H9 (cell line): ENCODE data around the gene CDC25A. TPM values are rescaled to one million over a fixed set of nuclear protein-coding genes. Genes with fewer than 3 reads are reported as not detected.
A peak's percentile ranks its signal among the peaks of the same experiment; 100 is the strongest.

Experiments used
- DNase-seq: peaks from one replicate; pipeline ENCODE4 v3.0.0-alpha.2; 2017
- H2AFZ ChIP-seq: one replicate; pipeline ENCODE4 v1.6.1; 2013; ENCODE audit warnings: mild to moderate bottlenecking, low read length, control low read depth, moderate library complexity
- H2AK5ac ChIP-seq: 2 replicates; pipeline ENCODE4 v1.6.1; 2013; ENCODE audit warnings: low read length, control low read depth, mixed read lengths; ENCODE audit not compliant: insufficient read length
- H2BK120ac ChIP-seq: one replicate; pipeline ENCODE4 v1.6.1; 2013; ENCODE audit warnings: low read depth, mild to moderate bottlenecking, low read length, control low read depth, inconsistent platforms; ENCODE audit not compliant: poor library complexity, severe bottlenecking
- H2BK12ac ChIP-seq: 2 replicates; pipeline ENCODE4 v1.6.1; 2013; ENCODE audit warnings: low read length, control low read depth, mixed read lengths, low read depth; ENCODE audit not compliant: insufficient read length
- H2BK15ac ChIP-seq: 2 replicates; pipeline ENCODE4 v1.6.1; 2013; ENCODE audit warnings: low read depth, low read length, control low read depth
- H2BK20ac ChIP-seq: one replicate; pipeline ENCODE4 v1.6.1; 2013; ENCODE audit warnings: low read depth, mild to moderate bottlenecking, low read length, control low read depth, inconsistent platforms; ENCODE audit not compliant: poor library complexity, severe bottlenecking
- H2BK5ac ChIP-seq: 2 replicates; pipeline ENCODE4 v1.6.1; 2013; ENCODE audit warnings: low read length, control low read depth, mixed read lengths; ENCODE audit not compliant: insufficient read length
- H3K14ac ChIP-seq: 2 replicates; pipeline ENCODE4 v1.6.1; 2013; ENCODE audit warnings: low read length, control low read depth; ENCODE audit not compliant: insufficient read depth
- H3K18ac ChIP-seq: 2 replicates; pipeline ENCODE4 v1.6.1; 2013; ENCODE audit warnings: low read depth, mild to moderate bottlenecking, mixed read lengths, low read length, control low read depth; ENCODE audit not compliant: insufficient read length
- H3K23ac ChIP-seq: 2 replicates; pipeline ENCODE4 v1.6.1; 2013; ENCODE audit warnings: low read length, control low read depth, mixed read lengths, low read depth; ENCODE audit not compliant: insufficient read length
- H3K23me2 ChIP-seq: 2 replicates; pipeline ENCODE4 v1.6.1; 2013; ENCODE audit warnings: low read depth, mild to moderate bottlenecking, mixed read lengths, low read length, control low read depth; ENCODE audit not compliant: insufficient read length, poor library complexity, severe bottlenecking
- H3K27ac ChIP-seq: 2 replicates; pipeline ENCODE4 v1.5.1; 2013; ENCODE audit warnings: low read length, control low read depth, mixed read lengths, low read depth; ENCODE audit not compliant: insufficient read length
- H3K27me3 ChIP-seq: 2 replicates; pipeline ENCODE4 v1.6.1; 2013; ENCODE audit warnings: low read length, control low read depth, inconsistent platforms; ENCODE audit not compliant: insufficient read depth
- H3K4ac ChIP-seq: 2 replicates; pipeline ENCODE4 v1.6.1; 2013; ENCODE audit warnings: low read depth, mild to moderate bottlenecking, control low read depth, inconsistent platforms, low read length, moderate library complexity
- H3K4me1 ChIP-seq: 2 replicates; pipeline ENCODE4 v1.6.1; 2013; ENCODE audit warnings: low read length, control low read depth, inconsistent platforms; ENCODE audit not compliant: insufficient read depth
- H3K4me2 ChIP-seq: 2 replicates; pipeline ENCODE4 v1.6.1; 2013; ENCODE audit warnings: low read length, control low read depth, mixed read lengths; ENCODE audit not compliant: insufficient read length, insufficient read depth
- H3K56ac ChIP-seq: 2 replicates; pipeline ENCODE4 v1.6.1; 2013; ENCODE audit warnings: low read depth, mild to moderate bottlenecking, mixed read lengths, low read length, control low read depth; ENCODE audit not compliant: insufficient read length
- H3K79me1 ChIP-seq: 2 replicates; pipeline ENCODE4 v1.6.1; 2013; ENCODE audit warnings: low read depth, mild to moderate bottlenecking, moderate library complexity, low read length, control low read depth, inconsistent platforms; ENCODE audit not compliant: insufficient read depth, poor library complexity, severe bottlenecking
- H3K79me2 ChIP-seq: 2 replicates; pipeline ENCODE4 v1.6.1; 2013; ENCODE audit warnings: low read length, control low read depth, inconsistent platforms; ENCODE audit not compliant: insufficient read depth
- H3K9ac ChIP-seq: 2 replicates; pipeline ENCODE4 v1.6.1; 2013; ENCODE audit warnings: low read length, control low read depth, mixed read lengths; ENCODE audit not compliant: insufficient read length; ENCODE audit errors: extremely low read depth
- H3K9me3 ChIP-seq: one replicate; pipeline ENCODE4 v1.6.1; 2013; ENCODE audit warnings: low read depth, low read length, inconsistent platforms; ENCODE audit not compliant: control insufficient read depth
- H3T11ph ChIP-seq: one replicate; pipeline ENCODE4 v1.6.1; 2013; ENCODE audit warnings: mild to moderate bottlenecking, low read length, control low read depth, inconsistent platforms
- H4K20me1 ChIP-seq: one replicate; pipeline ENCODE4 v1.6.1; 2013; ENCODE audit not compliant: control insufficient read depth, insufficient read length, insufficient read depth
- H4K5ac ChIP-seq: 2 replicates; pipeline ENCODE4 v1.6.1; 2013; ENCODE audit warnings: low read depth, mild to moderate bottlenecking, mixed read lengths, low read length, control low read depth; ENCODE audit not compliant: insufficient read length
- H4K8ac ChIP-seq: replicated peaks from 2 replicates; pipeline ENCODE4 v1.6.1; 2013; ENCODE audit warnings: low read length, control low read depth, mixed read lengths, low read depth; ENCODE audit not compliant: insufficient read length
- H4K91ac ChIP-seq: 2 replicates; pipeline ENCODE4 v1.6.1; 2013; ENCODE audit warnings: low read depth, mild to moderate bottlenecking, moderate library complexity, mixed read lengths, low read length, control low read depth; ENCODE audit not compliant: insufficient read length
- H3K27ac Mint-ChIP-seq, 3 experiments: 2 replicates in 2 of 3; 3 replicates in 1 of 3; pipeline ENCODE4 v1.8.0; 2020 to 2021; ENCODE audit warnings: mixed read lengths in 3 of 3, mild to moderate bottlenecking in 1 of 3, moderate library complexity in 1 of 3
- H3K27me3 Mint-ChIP-seq: 2 replicates; pipeline ENCODE4 v1.8.0; 2021; ENCODE audit warnings: low read depth, mild to moderate bottlenecking, moderate library complexity, mixed read lengths
- H3K36me3 Mint-ChIP-seq, 3 experiments: 2 replicates in 2 of 3; 3 replicates in 1 of 3; pipeline ENCODE4 v1.8.0; 2020 to 2021; ENCODE audit warnings: low read depth in 3 of 3, mixed read lengths in 3 of 3; ENCODE audit not compliant: insufficient read depth in 1 of 3
- H3K4me1 Mint-ChIP-seq, 2 experiments: 2 replicates each; pipeline ENCODE4 v1.8.0; 2020; ENCODE audit warnings: mixed read lengths in 2 of 2
- H3K4me3 Mint-ChIP-seq, 2 experiments: 2 replicates in 1 of 2; 3 replicates in 1 of 2; pipeline ENCODE4 v1.8.0; 2020 to 2021; ENCODE audit warnings: mild to moderate bottlenecking in 2 of 2, mixed read lengths in 2 of 2, moderate library complexity in 1 of 2
- H3K9me3 Mint-ChIP-seq, 2 experiments: 2 replicates in 1 of 2; 3 replicates in 1 of 2; pipeline ENCODE4 v1.8.0; 2020; ENCODE audit warnings: mild to moderate bottlenecking in 2 of 2, mixed read lengths in 2 of 2, moderate library complexity in 1 of 2
- WGBS: extraction: QIAGEN DNeasy Blood & Tissue Kit; methylation state at CpG from one replicate; pipeline ENCODE4 v1.1.7; 2013; ENCODE audit warnings: missing lambda C conversion rate, low lambda C conversion rate, mixed read lengths; ENCODE audit not compliant: insufficient read length; ENCODE audit errors: extremely low coverage; 5-methylcytosine and 5-hydroxymethylcytosine counted together
- total RNA-seq: library from RNA; stranded (reverse); gene quantifications from 2 replicates; pipeline ENCODE4 v1.2.1, GENCODE V29; 2021
- TF ChIP-seq, protein P1 (sequence below): fragments of 200-600 bp; sonication (generic); conservative IDR thresholded peaks from 3 replicates; pipeline ENCODE4 v1.8.0; 2021; ENCODE audit warnings: antibody characterized with exemption, mild to moderate bottlenecking

CDC25A gene
- total RNA-seq, 1 experiment from 2014 or later = 83.3 TPM

DNA sequence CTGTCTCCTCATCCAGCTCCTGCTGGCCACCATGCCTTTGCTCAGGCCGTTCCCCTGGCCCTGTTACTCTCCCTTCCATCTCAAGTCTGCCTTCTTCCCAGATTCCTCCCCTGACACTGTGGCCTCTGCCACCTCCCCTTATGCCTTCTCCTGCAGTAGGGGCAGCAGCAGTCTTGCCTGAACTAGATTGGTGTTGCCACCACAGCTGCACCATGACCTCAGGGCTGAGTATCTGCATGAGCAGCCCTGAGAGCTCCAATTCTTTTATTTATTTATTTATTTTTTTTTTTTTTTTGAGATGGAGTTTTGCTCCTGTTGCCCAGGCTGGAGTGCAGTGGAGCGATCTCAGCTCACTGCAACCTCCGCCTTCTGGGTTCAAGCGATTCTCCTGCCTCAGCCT, 21.2 kb upstream of the CDC25A start:
- WGBS = no CpG with 5 or more reads among the region's 4 CpGs
- no peak overlapping the region for H3K23ac ChIP-seq
- no peak overlapping the region for H4K5ac ChIP-seq
- H3T11ph ChIP-seq = no peak overlapping the region
- H2BK120ac ChIP-seq = no peak overlapping the region
- H3K9me3 ChIP-seq = no peaks in the 10 kb centered on the region
- TF ChIP-seq, protein P1, sequence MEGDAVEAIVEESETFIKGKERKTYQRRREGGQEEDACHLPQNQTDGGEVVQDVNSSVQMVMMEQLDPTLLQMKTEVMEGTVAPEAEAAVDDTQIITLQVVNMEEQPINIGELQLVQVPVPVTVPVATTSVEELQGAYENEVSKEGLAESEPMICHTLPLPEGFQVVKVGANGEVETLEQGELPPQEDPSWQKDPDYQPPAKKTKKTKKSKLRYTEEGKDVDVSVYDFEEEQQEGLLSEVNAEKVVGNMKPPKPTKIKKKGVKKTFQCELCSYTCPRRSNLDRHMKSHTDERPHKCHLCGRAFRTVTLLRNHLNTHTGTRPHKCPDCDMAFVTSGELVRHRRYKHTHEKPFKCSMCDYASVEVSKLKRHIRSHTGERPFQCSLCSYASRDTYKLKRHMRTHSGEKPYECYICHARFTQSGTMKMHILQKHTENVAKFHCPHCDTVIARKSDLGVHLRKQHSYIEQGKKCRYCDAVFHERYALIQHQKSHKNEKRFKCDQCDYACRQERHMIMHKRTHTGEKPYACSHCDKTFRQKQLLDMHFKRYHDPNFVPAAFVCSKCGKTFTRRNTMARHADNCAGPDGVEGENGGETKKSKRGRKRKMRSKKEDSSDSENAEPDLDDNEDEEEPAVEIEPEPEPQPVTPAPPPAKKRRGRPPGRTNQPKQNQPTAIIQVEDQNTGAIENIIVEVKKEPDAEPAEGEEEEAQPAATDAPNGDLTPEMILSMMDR = no peak
- no peak overlapping the region for H4K91ac ChIP-seq
- Mint-ChIP-seq H3K9me3 (peaks cover 9 to 12% of the 10 kb centered on the region in 2 experiments), H3K4me3 (no peak overlapping the region; a peak in 1 of 5 replicates), H3K27me3 (peaks cover 11% of the 10 kb centered on the region), H3K27ac (peak overlapping the region in 1 of 3 experiments; percentile 58; a peak in 2 of 7 replicates), H3K36me3 (peaks cover 5 to 6% (median 5%) of the 10 kb centered on the region in 3 experiments; a peak in 5 of 7 replicates), H3K4me1 (no peaks in the 10 kb centered on the region)
- no peak overlapping the region for H3K4ac ChIP-seq
- H3K4me2 ChIP-seq = no peak overlapping the region
- no peak overlapping the region for H2BK5ac ChIP-seq
- no peaks in the 10 kb centered on the region for H4K20me1 ChIP-seq
- no peak overlapping the region for H2BK15ac ChIP-seq
- no peak overlapping the region for H2BK20ac ChIP-seq
- no peak overlapping the region for H2AFZ ChIP-seq
- no peak overlapping the region for H3K14ac ChIP-seq
- H3K56ac ChIP-seq = no peak overlapping the region
- no peaks in the 10 kb centered on the region for H3K4me1 ChIP-seq
- H3K27ac ChIP-seq = no peak overlapping the region
- H3K79me1 ChIP-seq = no peaks in the 10 kb centered on the region
- no peaks in the 10 kb centered on the region for H3K23me2 ChIP-seq
- no peak overlapping the region for H3K9ac ChIP-seq
- H2BK12ac ChIP-seq = no peak overlapping the region
- 0 out of 2 replicates have a peak, but pooled peaks cover 2% of the 10 kb centered on the region for H3K27me3 ChIP-seq
- H4K8ac ChIP-seq = no peak overlapping the region
- DNase-seq = no peak
- H3K79me2 ChIP-seq = no peaks in the 10 kb centered on the region
- H2AK5ac ChIP-seq = no peak overlapping the region
- no peak overlapping the region for H3K18ac ChIP-seq
